Prostate gland (tissue), 2 donors: Measurements from ENCODE around the gene FXYD2. TPM values are rescaled to one million over a fixed set of nuclear protein-coding genes. Genes with fewer than 3 reads are reported as not detected.

Experiments used
- DNase-seq: peaks from one replicate; pipeline ENCODE4 v3.0.0-alpha.2; 2019; ENCODE audit warnings: low spot score
- H3K27ac ChIP-seq, 2 donors: fragments of 200-600 bp; sonication (generic); 2 replicates each; pipeline ENCODE4 v1.5.1; 2017 to 2019
- H3K27me3 ChIP-seq: fragments of 200-600 bp; sonication (generic); replicated peaks from 2 replicates; pipeline ENCODE4 v1.5.1; 2019; ENCODE audit not compliant: insufficient read depth
- H3K36me3 ChIP-seq, 2 donors: fragments of 200-600 bp; sonication (generic); 1 replicate in 1 of 2; 2 replicates in 1 of 2; pipeline versions ENCODE4 v1.5.1 to v1.8.1; 2017 to 2019
- H3K4me1 ChIP-seq: fragments of 200-600 bp; sonication (generic); replicated peaks from 2 replicates; pipeline ENCODE4 v1.5.1; 2019
- H3K4me3 ChIP-seq, 2 donors: fragments of 200-600 bp; sonication (generic); 2 replicates each; pipeline ENCODE4 v1.5.1; 2017 to 2019
- H3K9me3 ChIP-seq: fragments of 200-600 bp; sonication (generic); 2 replicates; pipeline ENCODE4 v1.5.1; 2017
- CTCF ChIP-seq, 4 experiments: fragments of 200-600 bp in 2 of 4; fragments of 450-650 bp in 2 of 4; sonication (generic) in 2 of 4; IDR thresholded peaks; 1 replicate in 3 of 4; 2 replicates in 1 of 4; pipeline ENCODE4 v1.5.1; 2016 to 2019; ENCODE audit warnings: antibody characterized with exemption in 4 of 4, mild to moderate bottlenecking in 2 of 4, moderate library complexity in 2 of 4
- POLR2A ChIP-seq: fragments of 450-650 bp; IDR thresholded peaks from one replicate; pipeline ENCODE4 v1.6.1; 2016; ENCODE audit warnings: antibody characterized with exemption, mild to moderate bottlenecking
- POLR2AphosphoS5 ChIP-seq: sonication (generic); formaldehyde crosslinking; IDR thresholded peaks from one replicate; pipeline ENCODE4 v1.6.1; 2017; ENCODE audit warnings: antibody characterized with exemption
- WGBS: methylation state at CpG from one replicate; pipeline ENCODE4 v1.1.5; 2018; 5-methylcytosine and 5-hydroxymethylcytosine counted together
- intact Hi-C: fragments of 100-400 bp; cut with DNase I; formaldehyde crosslinking; loops from one replicate; pipeline ENCODE4 v1.14.2; 2022
- total RNA-seq, 2 donors: library from RNA; depleted of rRNA; stranded (reverse); fragments of >200 nt; gene quantifications; one replicate each; pipeline ENCODE4 v1.1.0, GENCODE V29; 2016

Gene FXYD2
- total RNA-seq, 2 donors from 2014 or later = 0.87 to 1.8 TPM

GRCh38 chr11:117795638-117796455 is 28.7 kb downstream of the FXYD2 start:
- H3K36me3 ChIP-seq = no peaks in the 10 kb centered on the region
- 3% methylated on average over 48 of the region's 53 CpGs for WGBS
- peaks cover 8% of the 10 kb centered on the region for H3K4me1 ChIP-seq
- no peaks in the 10 kb centered on the region for H3K9me3 ChIP-seq
- no peak for DNase-seq
- intact Hi-C loops = no loop called here
- TF ChIP-seq POLR2AphosphoS5 (no peak), CTCF (IDR thresholded peaks at IDR 0.05) (no peak), POLR2A (no peak)
- H3K27me3 ChIP-seq = peaks cover 19% of the 10 kb centered on the region
- no peak overlapping the region for H3K27ac ChIP-seq
- H3K4me3 ChIP-seq = peak overlapping the region; percentile 16 to 36

- Histone ChIP-seq H3K36me3 (no peaks in the 10 kb centered on the region), H3K27me3 (peaks cover 19% of the 10 kb centered on the region), H3K4me1 (peaks cover 8% of the 10 kb centered on the region), H3K27ac (no peak overlapping the region), H3K9me3 (no peaks in the 10 kb centered on the region), H3K4me3 (no peak overlapping the region)
- TF ChIP-seq POLR2A (no peak), CTCF (IDR thresholded peaks at IDR 0.05) (no peak), POLR2AphosphoS5 (no peak)
- no peak for DNase-seq
- WGBS = 61% methylated on average over 29 of the region's 29 CpGs
- intact Hi-C loops = no loop called here
Observed at GRCh38 chr11:117794772-117795629, 29.5 kb downstream of the FXYD2 start.

GRCh38 chr11:117794135-117794534 is 30.4 kb downstream of the FXYD2 start:
- Histone ChIP-seq H3K36me3 (no peaks in the 10 kb centered on the region), H3K27me3 (peaks cover 18% of the 10 kb centered on the region), H3K27ac (no peak overlapping the region), H3K4me3 (no peak overlapping the region), H3K9me3 (no peaks in the 10 kb centered on the region), H3K4me1 (peaks cover 8% of the 10 kb centered on the region)
- no peak for TF ChIP-seq CTCF (IDR thresholded peaks at IDR 0.05)
- no peak for TF ChIP-seq POLR2AphosphoS5
- TF ChIP-seq POLR2A = no peak
- 86% methylated on average over 10 of the region's 10 CpGs for WGBS
- intact Hi-C loops = no loop called here
- DNase-seq = no peak

- Histone ChIP-seq H3K4me3 (no peak overlapping the region), H3K36me3 (no peaks in the 10 kb centered on the region), H3K27ac (no peak overlapping the region), H3K27me3 (peaks cover 17% of the 10 kb centered on the region), H3K9me3 (no peaks in the 10 kb centered on the region), H3K4me1 (peaks cover 8% of the 10 kb centered on the region)
- WGBS = 95% methylated on average over 9 of the region's 9 CpGs
- DNase-seq = no peak
- intact Hi-C loops = no loop called here
- no peak for TF ChIP-seq POLR2A
- TF ChIP-seq CTCF (IDR thresholded peaks at IDR 0.05) = no peak
- no peak for TF ChIP-seq POLR2AphosphoS5
Observed at GRCh38 chr11:117793583-117793982, 31.0 kb downstream of the FXYD2 start.
